Endothelial cell (in vitro differentiated cells): ENCODE results near the gene PYHIN1. TPM values are rescaled to one million over a fixed set of nuclear protein-coding genes. Genes with fewer than 3 reads are reported as not detected.

Source experiments
- DNase-seq: peaks from one replicate; pipeline ENCODE4 v3.0.0; 2021; ENCODE audit warnings: low spot score
- H3K27ac Mint-ChIP-seq: one replicate; pipeline ENCODE4 v1.8.0; 2021; ENCODE audit warnings: mixed read lengths, inconsistent platforms; ENCODE audit not compliant: unreplicated experiment
- H3K27me3 Mint-ChIP-seq: one replicate; pipeline ENCODE4 v1.8.0; 2021; ENCODE audit warnings: mild to moderate bottlenecking, moderate library complexity, mixed read lengths, inconsistent platforms; ENCODE audit not compliant: unreplicated experiment
- H3K36me3 Mint-ChIP-seq: one replicate; pipeline ENCODE4 v1.8.0; 2021; ENCODE audit warnings: mild to moderate bottlenecking, low read depth, mixed read lengths, inconsistent platforms; ENCODE audit not compliant: unreplicated experiment
- H3K4me1 Mint-ChIP-seq: one replicate; pipeline ENCODE4 v1.8.0; 2021; ENCODE audit warnings: mild to moderate bottlenecking, mixed read lengths, inconsistent platforms; ENCODE audit not compliant: unreplicated experiment
- H3K4me3 Mint-ChIP-seq: one replicate; pipeline ENCODE4 v1.8.0; 2021; ENCODE audit warnings: mild to moderate bottlenecking, mixed read lengths, inconsistent platforms; ENCODE audit not compliant: unreplicated experiment
- H3K9me3 Mint-ChIP-seq: one replicate; pipeline ENCODE4 v1.8.0; 2021; ENCODE audit warnings: mixed read lengths, inconsistent platforms; ENCODE audit not compliant: unreplicated experiment
- total RNA-seq: library from RNA; stranded (reverse); fragmentation: NEBNext Ultra II Directional; extraction: Animal tissue kit (Norgen Biotek cat#: 25700); gene quantifications from one replicate; pipeline ENCODE4 v1.2.1, GENCODE V29; 2021; ENCODE audit not compliant: unreplicated experiment
- TF ChIP-seq, protein P1 (sequence below): fragments of 200-600 bp; sonication (generic); IDR thresholded peaks from one replicate; pipeline ENCODE4 v1.5.0; 2021; ENCODE audit warnings: antibody characterized with exemption; ENCODE audit not compliant: unreplicated experiment

The PYHIN1 gene
- total RNA-seq, 1 donor from 2014 or later: not detected

DNA sequence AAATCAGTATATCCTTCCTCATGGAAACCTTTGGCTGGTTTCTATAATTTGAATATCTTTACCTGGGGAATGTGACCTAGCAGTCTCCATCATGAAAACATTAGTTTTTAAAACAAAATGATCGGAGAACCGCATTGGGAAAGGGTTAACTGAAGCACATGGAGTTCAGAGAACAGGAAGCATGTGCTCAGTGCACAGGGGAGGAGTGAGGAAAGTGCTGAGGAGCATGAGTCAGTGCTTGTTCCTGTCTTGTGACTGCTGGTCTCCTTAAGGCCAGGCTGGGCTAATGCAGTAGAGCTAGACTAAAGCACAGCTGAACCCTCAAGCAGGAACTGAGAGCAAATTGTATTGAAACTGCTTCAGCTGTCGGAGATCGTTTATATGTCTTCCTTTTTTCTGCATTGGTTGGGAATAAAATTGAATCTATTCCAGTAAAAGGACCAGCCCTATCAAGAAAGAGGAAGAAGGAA, 84.1 kb downstream of the PYHIN1 start:
- Mint-ChIP-seq H3K4me3 (peak overlapping the region; percentile 80), H3K27ac (peak overlapping the region; percentile 68)

DNA sequence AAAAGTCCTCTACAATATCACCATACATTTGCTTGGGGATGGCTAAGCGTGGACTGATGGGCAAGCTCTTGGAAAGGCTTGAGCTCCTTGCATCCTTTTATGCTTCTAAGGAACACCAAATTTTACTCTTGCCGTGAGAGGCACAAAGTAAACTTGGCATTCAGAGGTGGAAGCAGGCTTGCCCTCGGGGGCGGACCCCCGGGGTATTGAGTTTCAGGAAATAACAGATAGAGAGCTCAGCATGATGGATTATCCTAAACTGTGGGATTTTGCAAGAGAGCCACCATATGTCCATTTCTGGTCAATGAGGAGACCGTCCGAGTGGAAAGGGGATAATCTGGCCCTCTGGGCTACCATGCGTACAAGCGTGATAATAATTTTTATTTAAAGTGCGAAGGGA, 92.4 kb downstream of the PYHIN1 start:
- TF ChIP-seq, protein P1, sequence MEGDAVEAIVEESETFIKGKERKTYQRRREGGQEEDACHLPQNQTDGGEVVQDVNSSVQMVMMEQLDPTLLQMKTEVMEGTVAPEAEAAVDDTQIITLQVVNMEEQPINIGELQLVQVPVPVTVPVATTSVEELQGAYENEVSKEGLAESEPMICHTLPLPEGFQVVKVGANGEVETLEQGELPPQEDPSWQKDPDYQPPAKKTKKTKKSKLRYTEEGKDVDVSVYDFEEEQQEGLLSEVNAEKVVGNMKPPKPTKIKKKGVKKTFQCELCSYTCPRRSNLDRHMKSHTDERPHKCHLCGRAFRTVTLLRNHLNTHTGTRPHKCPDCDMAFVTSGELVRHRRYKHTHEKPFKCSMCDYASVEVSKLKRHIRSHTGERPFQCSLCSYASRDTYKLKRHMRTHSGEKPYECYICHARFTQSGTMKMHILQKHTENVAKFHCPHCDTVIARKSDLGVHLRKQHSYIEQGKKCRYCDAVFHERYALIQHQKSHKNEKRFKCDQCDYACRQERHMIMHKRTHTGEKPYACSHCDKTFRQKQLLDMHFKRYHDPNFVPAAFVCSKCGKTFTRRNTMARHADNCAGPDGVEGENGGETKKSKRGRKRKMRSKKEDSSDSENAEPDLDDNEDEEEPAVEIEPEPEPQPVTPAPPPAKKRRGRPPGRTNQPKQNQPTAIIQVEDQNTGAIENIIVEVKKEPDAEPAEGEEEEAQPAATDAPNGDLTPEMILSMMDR: no peak
- Mint-ChIP-seq H3K4me3 (peak overlapping the region; percentile 2), H3K36me3 (peaks cover 54% of the 10 kb centered on the region), H3K9me3 (no peaks in the 10 kb centered on the region), H3K4me1 (peaks cover 60% of the 10 kb centered on the region), H3K27ac (no peak overlapping the region), H3K27me3 (no peaks in the 10 kb centered on the region)
- no peak for DNase-seq

More for the DNA sequence above, 84.1 kb downstream of the PYHIN1 start:
- no peak for DNase-seq
- TF ChIP-seq, protein P1: no peak
- Mint-ChIP-seq H3K4me1 (peaks cover 64% of the 10 kb centered on the region), H3K36me3 (peaks cover 75% of the 10 kb centered on the region), H3K27me3 (no peaks in the 10 kb centered on the region), H3K9me3 (peaks cover 12% of the 10 kb centered on the region)

DNA sequence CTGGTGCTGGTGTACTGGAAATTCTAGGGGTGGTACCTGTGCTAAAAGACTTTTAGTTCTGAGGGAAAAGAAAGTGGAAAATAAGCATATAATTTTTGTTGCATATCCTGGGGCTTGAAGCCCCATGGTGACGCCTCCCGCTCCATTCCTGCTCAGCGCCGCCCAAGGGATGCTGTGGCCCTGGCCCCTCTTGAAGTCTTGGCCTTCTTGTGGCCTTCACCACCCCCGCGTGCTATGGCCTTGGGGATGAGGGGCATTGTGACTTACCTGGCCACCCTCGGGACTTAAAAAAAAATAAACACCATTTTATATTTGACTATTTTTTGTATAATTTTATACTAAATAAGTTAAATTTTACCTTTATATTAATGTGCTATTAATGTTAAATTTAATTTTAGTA, 93.7 kb downstream of the PYHIN1 start:
- no peak for DNase-seq
- peaks cover 65% of the 10 kb centered on the region for H3K4me1 Mint-ChIP-seq
- H3K9me3 Mint-ChIP-seq: no peaks in the 10 kb centered on the region
- peaks cover 46% of the 10 kb centered on the region for H3K36me3 Mint-ChIP-seq
- H3K4me3 Mint-ChIP-seq: no peak overlapping the region
- TF ChIP-seq, protein P1: no peak
- no peak overlapping the region for H3K27ac Mint-ChIP-seq
- H3K27me3 Mint-ChIP-seq: no peaks in the 10 kb centered on the region

Other genes starting within 250 kb of the PYHIN1 start
- 6.1 TPM for gene SPTA1, start 244.8 kb upstream of the PYHIN1 start, total RNA-seq
- not detected for gene OR6K2, start 230.9 kb upstream of the PYHIN1 start, total RNA-seq
- not detected for gene OR6K3, start 210.8 kb upstream of the PYHIN1 start, total RNA-seq
- not detected for gene OR6K6, start 176.8 kb upstream of the PYHIN1 start, total RNA-seq
- gene OR6N1, start 159.4 kb upstream of the PYHIN1 start, total RNA-seq: not detected
- not detected for gene OR6N2, start 150.3 kb upstream of the PYHIN1 start, total RNA-seq
- not detected for gene MNDA, start 100.2 kb upstream of the PYHIN1 start, total RNA-seq
- 258 TPM for gene IFI16, start 78.4 kb downstream of the PYHIN1 start, total RNA-seq
- 29.2 TPM for gene AIM2, start 145.2 kb downstream of the PYHIN1 start, total RNA-seq
- gene CADM3, start 240.1 kb downstream of the PYHIN1 start, total RNA-seq: 4.0 TPM